Keratinocyte (primary cell): ENCODE results near the gene GALNT2.

Experiments used
- EZH2 ChIP-seq: IDR thresholded peaks from one replicate; pipeline ENCODE4 v1.6.1; 2012; ENCODE audit warnings: inconsistent platforms, mild to moderate bottlenecking, low read length, moderate library complexity
- TF ChIP-seq, protein P1 (sequence below), 3 experiments: IDR thresholded peaks in 1 of 3; conservative IDR thresholded peaks in 1 of 3; optimal IDR thresholded peaks in 1 of 3; 2 replicates in 2 of 3; 3 replicates in 1 of 3; pipeline versions ENCODE3 to v1.5.1; 2011; ENCODE audit warnings: low read length in 3 of 3, mild to moderate bottlenecking in 3 of 3, moderate library complexity in 2 of 3, control low read depth in 1 of 3, inconsistent platforms in 1 of 3; ENCODE audit not compliant: insufficient read depth in 2 of 3; ENCODE audit errors: extremely low read depth in 1 of 3

DNA sequence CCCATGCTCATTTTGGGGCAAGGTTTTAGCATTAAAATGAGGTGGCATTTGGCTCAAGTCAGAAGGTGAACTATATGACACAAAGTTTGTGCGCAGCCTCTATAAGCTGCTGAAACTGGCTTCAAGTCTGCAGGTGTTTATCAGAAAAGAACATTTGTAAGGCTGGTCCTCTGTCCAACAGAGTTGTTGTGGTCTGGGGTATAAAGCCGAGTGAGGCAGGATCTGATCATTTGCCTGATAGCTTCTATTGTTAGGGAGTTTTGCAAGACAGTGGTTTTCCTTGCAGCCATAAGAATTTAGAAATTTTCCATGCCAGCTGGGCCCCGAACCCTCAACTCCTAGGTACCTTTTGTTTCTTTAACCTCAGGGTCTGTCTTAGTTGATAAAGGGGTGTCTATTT lies 228.3 kb downstream of the GALNT2 start:
- TF ChIP-seq, protein P1, sequence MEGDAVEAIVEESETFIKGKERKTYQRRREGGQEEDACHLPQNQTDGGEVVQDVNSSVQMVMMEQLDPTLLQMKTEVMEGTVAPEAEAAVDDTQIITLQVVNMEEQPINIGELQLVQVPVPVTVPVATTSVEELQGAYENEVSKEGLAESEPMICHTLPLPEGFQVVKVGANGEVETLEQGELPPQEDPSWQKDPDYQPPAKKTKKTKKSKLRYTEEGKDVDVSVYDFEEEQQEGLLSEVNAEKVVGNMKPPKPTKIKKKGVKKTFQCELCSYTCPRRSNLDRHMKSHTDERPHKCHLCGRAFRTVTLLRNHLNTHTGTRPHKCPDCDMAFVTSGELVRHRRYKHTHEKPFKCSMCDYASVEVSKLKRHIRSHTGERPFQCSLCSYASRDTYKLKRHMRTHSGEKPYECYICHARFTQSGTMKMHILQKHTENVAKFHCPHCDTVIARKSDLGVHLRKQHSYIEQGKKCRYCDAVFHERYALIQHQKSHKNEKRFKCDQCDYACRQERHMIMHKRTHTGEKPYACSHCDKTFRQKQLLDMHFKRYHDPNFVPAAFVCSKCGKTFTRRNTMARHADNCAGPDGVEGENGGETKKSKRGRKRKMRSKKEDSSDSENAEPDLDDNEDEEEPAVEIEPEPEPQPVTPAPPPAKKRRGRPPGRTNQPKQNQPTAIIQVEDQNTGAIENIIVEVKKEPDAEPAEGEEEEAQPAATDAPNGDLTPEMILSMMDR (optimal IDR thresholded peaks at IDR 0.05 in 1 of 3, IDR thresholded peaks at IDR 0.05 in 1 of 3, conservative IDR thresholded peaks at IDR 0.05 in 1 of 3; ENCODE audit: extremely low read depth in 1 of 3, insufficient read depth in 2 of 3, low read length in 3 of 3), result no peak
- no peak for TF ChIP-seq EZH2
